ENCODE measurements around the gene CAMK2B.

Gene CAMK2B

DNA sequence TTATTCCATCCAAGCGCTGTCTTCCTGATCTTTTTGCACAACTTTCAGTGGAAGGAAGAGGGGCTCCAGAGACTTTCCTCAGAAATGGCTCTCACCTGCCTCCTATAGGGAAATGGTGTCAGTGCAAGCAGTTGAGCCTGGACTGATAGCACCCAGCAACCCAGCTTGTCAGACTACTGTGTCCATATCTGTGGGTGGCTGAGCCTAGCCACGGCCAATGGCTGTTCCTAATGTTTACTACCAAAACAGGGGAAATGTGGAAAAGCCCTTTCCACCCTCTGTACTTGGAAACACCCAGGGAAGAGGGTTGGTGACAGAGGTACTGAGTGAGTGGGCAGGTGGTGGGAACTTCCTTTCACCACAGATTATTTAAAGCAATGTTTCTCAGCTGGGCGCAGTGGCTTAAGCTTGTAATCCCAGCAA is 128.9 kb downstream of the CAMK2B start:
- WGBS, 2 experiments = 47 to 65% methylated on average over 3 of the region's 3 CpGs
- Histone ChIP-seq H3K9me3 (ENCODE audit: control insufficient read depth, low read length) (no peaks in the 10 kb centered on the region), H3K4me1 (ENCODE audit: control insufficient read depth, insufficient read depth, low read length) (no peaks in the 10 kb centered on the region), H3K36me3 (ENCODE audit: control insufficient read depth, insufficient read depth, low read length) (no peaks in the 10 kb centered on the region), H3K27me3 (ENCODE audit: control insufficient read depth, insufficient read depth, low read length, poor library complexity, severe bottlenecking) (peaks cover 12% of the 10 kb centered on the region), H3K4me3 (ENCODE audit: insufficient read depth, low read depth, low read length) (no peak overlapping the region), H3K27ac (ENCODE audit: insufficient read depth, low read depth, low read length, poor library complexity, severe bottlenecking) (no peak overlapping the region)

DNA sequence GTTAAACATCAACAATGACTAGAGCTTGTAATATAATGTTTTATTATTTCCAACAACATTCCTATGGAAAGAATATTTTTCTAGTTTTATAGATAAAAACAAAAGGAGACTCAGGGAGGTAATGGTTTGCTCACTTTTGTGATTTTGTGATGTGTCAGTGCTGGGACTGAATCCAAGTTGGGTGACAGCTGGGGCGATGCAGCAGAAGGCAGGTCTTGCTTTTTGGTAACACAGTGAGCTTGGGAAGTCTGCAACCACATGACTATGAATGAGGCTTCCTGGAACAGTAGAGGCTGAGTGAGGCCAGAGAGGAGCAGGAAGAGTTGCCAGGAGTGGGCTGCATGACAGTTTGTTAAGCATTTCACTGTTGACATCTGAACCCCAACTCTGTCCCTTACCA is 129.5 kb downstream of the CAMK2B start:
- no peak overlapping the region for H3K4me3 ChIP-seq (ENCODE audit: insufficient read depth, low read depth, low read length)
- WGBS, 2 experiments = 86 to 92% methylated on average over 1 of the region's 1 CpG
- no peak overlapping the region for H3K27ac ChIP-seq (ENCODE audit: insufficient read depth, low read depth, low read length, poor library complexity, severe bottlenecking)

GRCh38 chr7:44194562-44195145 is 130.7 kb downstream of the CAMK2B start:
- no peaks in the 10 kb centered on the region for H3K36me3 ChIP-seq (ENCODE audit: control insufficient read depth, insufficient read depth, low read length)
- H3K27me3 ChIP-seq (ENCODE audit: control insufficient read depth, insufficient read depth, low read length, poor library complexity, severe bottlenecking) = peaks cover 12% of the 10 kb centered on the region
- H3K27ac ChIP-seq (ENCODE audit: insufficient read depth, low read depth, low read length, poor library complexity, severe bottlenecking) = no peak overlapping the region
- H3K4me1 ChIP-seq (ENCODE audit: control insufficient read depth, insufficient read depth, low read length) = no peaks in the 10 kb centered on the region
- no peaks in the 10 kb centered on the region for H3K9me3 ChIP-seq (ENCODE audit: control insufficient read depth, low read length)
- H3K4me3 ChIP-seq (ENCODE audit: insufficient read depth, low read depth, low read length) = no peak overlapping the region
- WGBS, 2 experiments = 83% methylated on average over 3 of the region's 3 CpGs

More for the DNA sequence above, 129.5 kb downstream of the CAMK2B start:
- Histone ChIP-seq H3K36me3 (ENCODE audit: control insufficient read depth, insufficient read depth, low read length) (no peaks in the 10 kb centered on the region), H3K4me1 (ENCODE audit: control insufficient read depth, insufficient read depth, low read length) (no peaks in the 10 kb centered on the region), H3K27me3 (ENCODE audit: control insufficient read depth, insufficient read depth, low read length, poor library complexity, severe bottlenecking) (peaks cover 12% of the 10 kb centered on the region), H3K9me3 (ENCODE audit: control insufficient read depth, low read length) (no peaks in the 10 kb centered on the region)

DNA sequence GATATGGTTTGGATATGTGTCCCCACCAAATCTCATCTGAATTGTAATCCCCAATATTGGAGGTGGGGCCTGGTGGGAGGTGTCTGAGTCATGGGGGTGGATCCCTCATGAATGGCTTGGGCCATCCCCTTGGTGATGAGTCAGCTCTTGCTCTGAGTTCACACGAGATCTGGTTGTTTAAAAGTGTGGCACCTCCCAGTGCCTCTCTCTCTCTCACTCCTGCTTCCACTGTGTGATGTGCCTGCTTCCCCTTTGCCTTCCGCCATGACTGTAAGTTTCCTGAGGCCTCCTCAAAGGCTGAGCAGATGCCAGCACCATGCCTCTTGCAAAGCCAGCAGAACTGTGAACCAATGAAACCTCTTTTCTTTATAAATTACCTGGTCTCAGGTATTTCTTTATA is 131.3 kb downstream of the CAMK2B start:
- H3K27ac ChIP-seq (ENCODE audit: insufficient read depth, low read depth, low read length, poor library complexity, severe bottlenecking) = no peak overlapping the region
- H3K9me3 ChIP-seq (ENCODE audit: control insufficient read depth, low read length) = no peaks in the 10 kb centered on the region
- no peaks in the 10 kb centered on the region for H3K36me3 ChIP-seq (ENCODE audit: control insufficient read depth, insufficient read depth, low read length)
- H3K4me1 ChIP-seq (ENCODE audit: control insufficient read depth, insufficient read depth, low read length) = no peaks in the 10 kb centered on the region
- 78 to 81% methylated on average over 2 of the region's 2 CpGs for WGBS, 2 experiments
- no peak overlapping the region for H3K4me3 ChIP-seq (ENCODE audit: insufficient read depth, low read depth, low read length)
- peaks cover 12% of the 10 kb centered on the region for H3K27me3 ChIP-seq (ENCODE audit: control insufficient read depth, insufficient read depth, low read length, poor library complexity, severe bottlenecking)

- Histone ChIP-seq H3K9me3 (ENCODE audit: control insufficient read depth, low read length) (no peaks in the 10 kb centered on the region), H3K4me3 (ENCODE audit: insufficient read depth, low read depth, low read length) (no peak overlapping the region), H3K4me1 (ENCODE audit: control insufficient read depth, insufficient read depth, low read length) (no peaks in the 10 kb centered on the region), H3K27me3 (ENCODE audit: control insufficient read depth, insufficient read depth, low read length, poor library complexity, severe bottlenecking) (peaks cover 12% of the 10 kb centered on the region), H3K27ac (ENCODE audit: insufficient read depth, low read depth, low read length, poor library complexity, severe bottlenecking) (no peak overlapping the region), H3K36me3 (ENCODE audit: control insufficient read depth, insufficient read depth, low read length) (no peaks in the 10 kb centered on the region)
- 91 to 98% methylated on average over 6 to 7 of the region's 7 CpGs for WGBS, 2 experiments
Observed at GRCh38 chr7:44193011-44193802, 132.2 kb downstream of the CAMK2B start.

- no peaks in the 10 kb centered on the region for H3K36me3 ChIP-seq (ENCODE audit: control insufficient read depth, insufficient read depth, low read length)
- H3K4me1 ChIP-seq (ENCODE audit: control insufficient read depth, insufficient read depth, low read length) = no peaks in the 10 kb centered on the region
- H3K4me3 ChIP-seq (ENCODE audit: insufficient read depth, low read depth, low read length) = no peak overlapping the region
- no peaks in the 10 kb centered on the region for H3K27me3 ChIP-seq (ENCODE audit: control insufficient read depth, insufficient read depth, low read length, poor library complexity, severe bottlenecking)
- WGBS, 2 experiments = 95 to 96% methylated on average over 2 to 5 of the region's 5 CpGs
- no peak overlapping the region for H3K27ac ChIP-seq (ENCODE audit: insufficient read depth, low read depth, low read length, poor library complexity, severe bottlenecking)
- no peaks in the 10 kb centered on the region for H3K9me3 ChIP-seq (ENCODE audit: control insufficient read depth, low read length)
Observed at GRCh38 chr7:44191171-44191570, 134.2 kb downstream of the CAMK2B start.

DNA sequence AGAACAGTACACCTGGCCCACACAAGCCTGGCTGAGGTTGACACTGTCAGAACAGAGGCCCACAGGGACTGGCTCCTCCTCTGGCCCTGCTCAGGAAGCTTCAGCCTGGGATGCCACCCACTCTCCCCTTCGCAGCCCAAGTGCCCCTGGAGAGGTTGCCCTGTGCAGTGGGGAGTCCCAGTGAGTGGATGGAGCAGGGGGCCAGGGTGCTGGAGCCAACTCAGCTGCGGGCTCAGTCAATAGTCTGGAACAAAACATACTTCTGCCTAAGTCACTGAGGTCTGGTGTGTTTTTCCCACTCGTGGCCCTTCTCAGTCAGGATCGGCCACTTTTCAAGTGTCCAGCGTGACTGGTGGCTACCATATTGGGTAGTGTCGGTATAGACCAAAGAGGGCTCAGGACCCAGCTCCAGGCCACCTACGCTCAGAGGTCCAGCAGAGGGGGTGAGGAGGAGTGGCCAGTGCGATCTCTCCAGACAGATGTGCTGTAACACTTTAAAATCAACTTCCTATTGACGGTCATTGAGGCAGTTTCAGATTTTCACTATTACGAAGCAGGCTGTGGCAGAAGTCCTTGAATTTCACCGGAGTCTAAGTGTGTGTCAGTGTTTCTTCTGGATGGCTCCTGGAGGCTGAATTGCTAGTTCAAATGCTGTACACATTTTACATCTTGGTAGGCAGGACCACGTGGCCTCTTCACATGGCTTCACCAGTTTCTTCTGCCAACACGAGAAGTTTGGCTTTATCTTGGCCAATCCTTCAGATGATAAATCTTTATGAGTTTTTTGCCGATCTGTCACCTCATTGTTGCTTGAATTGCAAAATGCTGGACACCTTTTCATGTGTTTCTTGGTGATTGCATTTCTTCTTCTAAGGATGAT is 135.2 kb downstream of the CAMK2B start:
- peaks cover 2% of the 10 kb centered on the region for H3K4me1 ChIP-seq (ENCODE audit: control insufficient read depth, insufficient read depth, low read length)
- no peaks in the 10 kb centered on the region for H3K9me3 ChIP-seq (ENCODE audit: control insufficient read depth, low read length)
- no peak overlapping the region for H3K27ac ChIP-seq (ENCODE audit: insufficient read depth, low read depth, low read length, poor library complexity, severe bottlenecking)
- H3K4me3 ChIP-seq (ENCODE audit: insufficient read depth, low read depth, low read length) = no peak overlapping the region
- no peaks in the 10 kb centered on the region for H3K27me3 ChIP-seq (ENCODE audit: control insufficient read depth, insufficient read depth, low read length, poor library complexity, severe bottlenecking)
- WGBS, 2 experiments = 92% methylated on average over 14 of the region's 14 CpGs
- no peaks in the 10 kb centered on the region for H3K36me3 ChIP-seq (ENCODE audit: control insufficient read depth, insufficient read depth, low read length)

DNA sequence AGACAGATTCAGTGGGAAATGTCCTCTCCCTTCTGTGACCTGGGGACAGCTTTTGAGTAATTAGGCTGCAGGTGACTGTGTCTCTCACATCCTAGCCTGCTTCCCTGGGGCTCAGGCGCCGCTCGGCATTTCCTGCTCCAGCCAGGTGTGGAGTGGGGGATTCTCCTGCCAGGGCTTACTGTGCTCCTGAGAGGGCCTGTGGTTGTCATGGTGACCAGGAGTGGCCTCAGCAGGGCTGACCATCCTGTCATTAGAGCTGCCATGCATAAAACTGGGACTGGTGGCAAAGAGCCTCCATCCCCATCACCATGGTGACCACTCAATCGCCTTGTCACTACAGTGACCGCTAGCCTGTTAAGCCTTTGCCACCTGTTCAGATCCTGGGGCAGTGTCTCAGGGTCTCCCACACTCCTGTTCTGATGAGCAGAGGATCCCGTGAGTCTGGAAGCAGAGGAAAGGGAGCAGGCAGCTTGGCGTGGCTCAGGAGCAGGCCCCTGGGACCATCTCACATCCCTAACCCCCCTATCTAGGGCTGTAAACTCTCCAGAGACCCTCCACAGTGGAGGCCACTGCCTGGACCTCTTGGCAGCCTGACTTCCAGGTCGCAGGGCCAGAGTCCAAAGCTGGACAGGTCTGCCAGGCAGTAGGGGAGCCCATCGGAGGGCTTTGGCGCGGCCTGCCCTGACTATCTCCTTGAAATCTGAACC is 136.0 kb downstream of the CAMK2B start, which contains the start of gene GCK:
Gene GCK, minus strand, starts transcription at position 154 of the 707 bp plus-strand sequence. CDS start 486 bp downstream, outside the sequence.
- WGBS, 2 experiments = 91 to 92% methylated on average over 11 of the region's 11 CpGs
- Histone ChIP-seq H3K36me3 (ENCODE audit: control insufficient read depth, insufficient read depth, low read length) (no peaks in the 10 kb centered on the region), H3K27ac (ENCODE audit: insufficient read depth, low read depth, low read length, poor library complexity, severe bottlenecking) (no peak within 1 kb of the TSS), H3K27me3 (ENCODE audit: control insufficient read depth, insufficient read depth, low read length, poor library complexity, severe bottlenecking) (no peaks in the 10 kb centered on the region), H3K9me3 (ENCODE audit: control insufficient read depth, low read length) (no peaks in the 10 kb centered on the region), H3K4me3 (ENCODE audit: insufficient read depth, low read depth, low read length) (no peak within 1 kb of the TSS), H3K4me1 (ENCODE audit: control insufficient read depth, insufficient read depth, low read length) (peaks cover 10% of the 10 kb centered on the region)

GRCh38 chr7:44188480-44189225 is 136.7 kb downstream of the CAMK2B start:
- Histone ChIP-seq H3K27me3 (ENCODE audit: control insufficient read depth, insufficient read depth, low read length, poor library complexity, severe bottlenecking) (no peaks in the 10 kb centered on the region), H3K36me3 (ENCODE audit: control insufficient read depth, insufficient read depth, low read length) (no peaks in the 10 kb centered on the region), H3K4me1 (ENCODE audit: control insufficient read depth, insufficient read depth, low read length) (peaks cover 10% of the 10 kb centered on the region), H3K4me3 (ENCODE audit: insufficient read depth, low read depth, low read length) (no peak overlapping the region), H3K27ac (ENCODE audit: insufficient read depth, low read depth, low read length, poor library complexity, severe bottlenecking) (no peak overlapping the region), H3K9me3 (ENCODE audit: control insufficient read depth, low read length) (no peaks in the 10 kb centered on the region)
- WGBS, 2 experiments = 91 to 92% methylated on average over 16 of the region's 16 CpGs
